H1 (cell line): ENCODE results near the gene MGST2. TPM values are rescaled to one million over a fixed set of nuclear protein-coding genes. Genes with fewer than 3 reads are reported as not detected.

Experiments
- CTCF ChIA-PET: fragments of 300-600 bp; sonication (Branson Sonifier 250); formaldehyde crosslinking; loops from one replicate; lab custom pipeline; 2021; ENCODE audit not compliant: partially characterized antibody; lab: Charles Lee
- POLR2A ChIA-PET: fragments of 300-600 bp; sonication (Branson Sonifier 250); formaldehyde crosslinking; loops from one replicate; lab custom pipeline; 2021; ENCODE audit warnings: inconsistent platforms; ENCODE audit not compliant: partially characterized antibody; lab: Charles Lee
- DNase-seq, 2 experiments: peaks; one replicate each; pipeline versions ENCODE4 v3.0.0 to v3.0.0-alpha.2; 2010 to 2022; ENCODE audit warnings: low spot score in 2 of 2, low read depth in 1 of 2, mixed read lengths in 1 of 2
- FAIRE-seq: peaks from 2 replicates; lab custom pipeline; 2011; peaks lifted over from hg19 to GRCh38; lab: Jason Lieb, UNC
- H2AFZ ChIP-seq: 2 replicates; pipeline ENCODE4 v1.8.1; 2012; ENCODE audit warnings: low read length, inconsistent platforms
- H2AK5ac ChIP-seq: 2 replicates; pipeline ENCODE4 v1.6.1; 2013; ENCODE audit warnings: low read depth, low read length
- H2BK120ac ChIP-seq: replicated peaks from 2 replicates; pipeline ENCODE3; 2013; ENCODE audit warnings: low read depth, low read length, inconsistent platforms
- H2BK12ac ChIP-seq: 2 replicates; pipeline ENCODE4 v1.6.1; 2013; ENCODE audit warnings: low read depth, low read length
- H2BK15ac ChIP-seq: 2 replicates; pipeline ENCODE4 v1.6.1; 2013; ENCODE audit warnings: low read length
- H2BK20ac ChIP-seq: 2 replicates; pipeline ENCODE4 v1.6.1; 2013; ENCODE audit warnings: low read length
- H2BK5ac ChIP-seq: 2 replicates; pipeline ENCODE4 v1.6.1; 2013; ENCODE audit warnings: low read depth, low read length
- H3K14ac ChIP-seq: 2 replicates; pipeline ENCODE4 v1.6.1; 2013; ENCODE audit warnings: inconsistent platforms; ENCODE audit not compliant: insufficient read length
- H3K18ac ChIP-seq: 2 replicates; pipeline ENCODE4 v1.6.1; 2013; ENCODE audit warnings: low read length; ENCODE audit errors: extremely low read depth
- H3K23ac ChIP-seq: 2 replicates; pipeline ENCODE4 v1.6.1; 2013; ENCODE audit warnings: inconsistent platforms; ENCODE audit not compliant: insufficient read length
- H3K23me2 ChIP-seq: 2 replicates; pipeline ENCODE4 v1.6.1; 2013; ENCODE audit warnings: low read depth, low read length
- H3K27ac ChIP-seq: 2 replicates; pipeline ENCODE4 v1.6.1; 2011; ENCODE audit warnings: low read depth, low read length, inconsistent platforms
- H3K27me3 ChIP-seq, 4 experiments: replicated peaks in 1 of 4; 1 replicate in 1 of 4; 2 replicates in 3 of 4; pipeline versions ENCODE4 v1.6.1 to v1.8.1; 2011 to 2013; ENCODE audit warnings: low read length in 3 of 4, mild to moderate bottlenecking in 3 of 4, inconsistent platforms in 2 of 4, mixed read lengths in 2 of 4, moderate library complexity in 1 of 4; ENCODE audit not compliant: control insufficient read depth in 3 of 4, insufficient read depth in 3 of 4; ENCODE audit errors: extremely low read depth in 1 of 4
- H3K36me3 ChIP-seq, 4 experiments: 2 replicates each; pipeline versions ENCODE4 v1.6.1 to v1.8.1; 2011 to 2013; ENCODE audit warnings: mild to moderate bottlenecking in 4 of 4, low read length in 3 of 4, moderate library complexity in 2 of 4, control low read depth in 1 of 4, inconsistent platforms in 1 of 4; ENCODE audit not compliant: insufficient read depth in 4 of 4, control insufficient read depth in 2 of 4
- H3K4ac ChIP-seq: replicated peaks from 2 replicates; pipeline ENCODE3; 2013; ENCODE audit warnings: low read length, low read depth, mixed read lengths, inconsistent platforms; ENCODE audit not compliant: insufficient read length
- H3K4me1 ChIP-seq, 4 experiments: replicated peaks in 1 of 4; 1 replicate in 1 of 4; 2 replicates in 3 of 4; pipeline versions ENCODE4 v1.6.1 to v1.8.1; 2011 to 2013; ENCODE audit warnings: low read length in 3 of 4, inconsistent platforms in 2 of 4, mixed read lengths in 1 of 4; ENCODE audit not compliant: insufficient read depth in 4 of 4, control insufficient read depth in 3 of 4
- H3K4me2 ChIP-seq, 2 experiments: 2 replicates each; pipeline versions ENCODE4 v1.6.1 to v1.8.1; 2011 to 2013; ENCODE audit warnings: low read depth in 2 of 2, low read length in 2 of 2, control low read depth in 1 of 2, inconsistent platforms in 1 of 2, mild to moderate bottlenecking in 1 of 2; ENCODE audit not compliant: insufficient read depth in 1 of 2
- H3K4me3 ChIP-seq, 4 experiments: fragments of 200-600, 300-600 bp in 1 of 4; sonication (generic), shearing (Covaris generic), sonication (Bioruptor Twin) in 1 of 4; 2 replicates each; pipeline versions ENCODE4 v1.5.1 to v1.8.1; 2011 to 2016; ENCODE audit warnings: low read length in 4 of 4, low read depth in 3 of 4, control low read depth in 2 of 4, inconsistent platforms in 2 of 4, mild to moderate bottlenecking in 2 of 4, mixed read lengths in 1 of 4, moderate library complexity in 1 of 4; ENCODE audit not compliant: insufficient read depth in 2 of 4; ENCODE audit errors: extremely low read depth in 1 of 4
- H3K56ac ChIP-seq: replicated peaks from 2 replicates; pipeline ENCODE3; 2013; ENCODE audit warnings: low read depth, mild to moderate bottlenecking, mixed read lengths, low read length, inconsistent platforms; ENCODE audit not compliant: insufficient read length
- H3K79me1 ChIP-seq: 2 replicates; pipeline ENCODE4 v1.6.1; 2013; ENCODE audit warnings: low read depth, low read length, control low read depth
- H3K79me2 ChIP-seq, 2 experiments: 2 replicates each; pipeline versions ENCODE4 v1.6.1 to v1.8.1; 2012 to 2013; ENCODE audit warnings: low read length in 2 of 2, mild to moderate bottlenecking in 2 of 2, inconsistent platforms in 1 of 2; ENCODE audit not compliant: insufficient read depth in 2 of 2, control insufficient read depth in 1 of 2
- H3K9ac ChIP-seq, 4 experiments: replicated peaks in 1 of 4; 1 replicate in 1 of 4; 2 replicates in 3 of 4; pipeline versions ENCODE4 v1.6.1 to v1.8.1; 2011 to 2013; ENCODE audit warnings: low read depth in 3 of 4, low read length in 3 of 4, control low read depth in 2 of 4, mild to moderate bottlenecking in 2 of 4, moderate library complexity in 2 of 4, inconsistent platforms in 1 of 4; ENCODE audit errors: extremely low read depth in 1 of 4
- H3K9me3 ChIP-seq, 2 experiments: 2 replicates each; pipeline versions ENCODE4 v1.6.1 to v1.8.1; 2012 to 2013; ENCODE audit warnings: mild to moderate bottlenecking in 2 of 2, moderate library complexity in 2 of 2, control low read depth in 1 of 2, inconsistent platforms in 1 of 2, low read depth in 1 of 2, low read length in 1 of 2, mixed read lengths in 1 of 2; ENCODE audit not compliant: insufficient read depth in 2 of 2
- H4K20me1 ChIP-seq, 2 experiments: replicated peaks in 1 of 2; 2 replicates each; pipeline versions ENCODE3 to v1.8.1; 2011 to 2013; ENCODE audit warnings: inconsistent platforms in 2 of 2, low read length in 2 of 2, mild to moderate bottlenecking in 1 of 2; ENCODE audit not compliant: insufficient read depth in 2 of 2, control insufficient read depth in 1 of 2
- H4K5ac ChIP-seq: 2 replicates; pipeline ENCODE4 v1.6.1; 2013; ENCODE audit warnings: low read length, low read depth, mixed read lengths, inconsistent platforms; ENCODE audit not compliant: insufficient read length
- H4K8ac ChIP-seq: 2 replicates; pipeline ENCODE4 v1.8.0; 2013; ENCODE audit warnings: mild to moderate bottlenecking, moderate library complexity, low read length, inconsistent platforms; ENCODE audit not compliant: insufficient read depth; ENCODE audit errors: extremely low read depth
- H4K91ac ChIP-seq: replicated peaks from 2 replicates; pipeline ENCODE3; 2013; ENCODE audit warnings: low read length, mixed read lengths, inconsistent platforms; ENCODE audit not compliant: insufficient read length
- CEBPB ChIP-seq: IDR thresholded peaks from 2 replicates; pipeline ENCODE4 v1.6.1; 2012; ENCODE audit warnings: low read depth, low read length
- EGR1 ChIP-seq: IDR thresholded peaks from 2 replicates; pipeline ENCODE4 v1.6.1; 2011; ENCODE audit warnings: low read depth, low read length, borderline replicate concordance
- PHF8 ChIP-seq: fragments of 200-600 bp; sonication (generic); conservative IDR thresholded peaks from 2 replicates; pipeline ENCODE4 v1.7.1; 2012; ENCODE audit warnings: low read depth, mild to moderate bottlenecking, inconsistent platforms, low read length, moderate library complexity
- WGBS, 2 experiments: shearing (Covaris generic) in 1 of 2; methylation state at CpG; one replicate each; pipeline versions ENCODE4 v1.1.6 to v1.1.7; 2013 to 2015; ENCODE audit warnings: low lambda C conversion rate in 2 of 2, mixed read lengths in 2 of 2, inconsistent platforms in 1 of 2, low coverage in 1 of 2, missing lambda C conversion rate in 1 of 2; ENCODE audit not compliant: insufficient replicate concordance in 2 of 2, insufficient coverage in 1 of 2, insufficient read length in 1 of 2; ENCODE audit errors: extremely low coverage in 1 of 2, missing lambda C conversion rate in 1 of 2; 5-methylcytosine and 5-hydroxymethylcytosine counted together
- polyA plus RNA-seq, 7 experiments: library from polyadenylated mRNA; depleted of rRNA in 3 of 7; stranded (reverse) in 5 of 7; unstranded in 2 of 7; fragments of >200 nt in 5 of 7; fragments of 200-250 nt in 2 of 7; gene quantifications; 1 replicate in 5 of 7; 2 replicates in 1 of 7; 4 replicates in 1 of 7; pipeline versions ENCODE4 v1.2.1 to v1.2.3, GENCODE V29; 2011 to 2013; ENCODE audit warnings: missing spikeins in 2 of 7, mixed read lengths in 2 of 7
- total RNA-seq: library from RNA; stranded (reverse); fragmentation: NEBNext Ultra II Directional; extraction: Animal tissue kit (Norgen Biotek cat#: 25700); gene quantifications from 2 replicates; pipeline ENCODE4 v1.2.1, GENCODE V29; 2021

Gene MGST2
- total and polyA plus RNA-seq, 2 of the 8 experiments (the other 6 are each of a cell fraction or from before 2014, with no cell fraction given): 8.0 to 13.6 TPM

- Histone ChIP-seq H2BK120ac (no peak overlapping the region), H2BK5ac (no peak overlapping the region), H3K27ac (no peak overlapping the region), H3K79me1 (no peaks in the 10 kb centered on the region), H3K56ac (no peak overlapping the region), H2AK5ac (no peak overlapping the region), H4K20me1 (no peaks in the 10 kb centered on the region), H4K8ac (no peak overlapping the region; the same call in 1 of the 2 replicates), H3K79me2 (no peaks in the 10 kb centered on the region), H3K4ac (no peak overlapping the region), H3K27me3 (peaks cover 0 to 3% (median 0%) of the 10 kb centered on the region in 4 experiments; a peak in 2 of 7 replicates), H2BK15ac (no peak overlapping the region), H4K91ac (no peak overlapping the region), H3K4me3 (no peak overlapping the region), H3K4me2 (no peak overlapping the region), H3K4me1 (no peaks in the 10 kb centered on the region), H3K9me3 (peaks cover 6 to 8% of the 10 kb centered on the region in 2 experiments; a peak in 2 of 4 replicates), H2BK12ac (no peak overlapping the region), H3K14ac (no peak overlapping the region), H3K23ac (no peak overlapping the region), H3K23me2 (no peaks in the 10 kb centered on the region), H2BK20ac (no peak overlapping the region), H3K18ac (no peak overlapping the region), H2AFZ (no peak overlapping the region), H3K9ac (no peak overlapping the region), H4K5ac (no peak overlapping the region), H3K36me3 (no peaks in the 10 kb centered on the region)
- ChIA-PET CTCF (interaction anchor here (0.6 to 8.3 kb wide), 9 partner anchors 12 to 314 kb away, joined by 3 to 82 read pairs (median 4); no protein-coding TSS in a partner anchor), POLR2A (no interaction called here)
- DNase-seq (no peak), FAIRE-seq (no peak)
- WGBS, 2 experiments: 86% methylated on average over 5 of the region's 5 CpGs; no CpG with 5 or more reads in 1 of the 2 experiments
- no peak for TF ChIP-seq CEBPB
- no peak for TF ChIP-seq EGR1
- TF ChIP-seq PHF8: no peak
Observed at GRCh38 chr4:139639654-139640053, 26.0 kb upstream of the MGST2 start.
